ENCODE data around the gene JMJD6. TPM values are rescaled to one million over a fixed set of nuclear protein-coding genes. Genes with fewer than 3 reads are reported as not detected.

JMJD6 gene
- total and polyA plus RNA-seq, 9 of the 15 experiments (the other 6 are each of a cell fraction or from before 2014, with no cell fraction given), result 2.5 to 52.3 (median 36.3) TPM

DNA sequence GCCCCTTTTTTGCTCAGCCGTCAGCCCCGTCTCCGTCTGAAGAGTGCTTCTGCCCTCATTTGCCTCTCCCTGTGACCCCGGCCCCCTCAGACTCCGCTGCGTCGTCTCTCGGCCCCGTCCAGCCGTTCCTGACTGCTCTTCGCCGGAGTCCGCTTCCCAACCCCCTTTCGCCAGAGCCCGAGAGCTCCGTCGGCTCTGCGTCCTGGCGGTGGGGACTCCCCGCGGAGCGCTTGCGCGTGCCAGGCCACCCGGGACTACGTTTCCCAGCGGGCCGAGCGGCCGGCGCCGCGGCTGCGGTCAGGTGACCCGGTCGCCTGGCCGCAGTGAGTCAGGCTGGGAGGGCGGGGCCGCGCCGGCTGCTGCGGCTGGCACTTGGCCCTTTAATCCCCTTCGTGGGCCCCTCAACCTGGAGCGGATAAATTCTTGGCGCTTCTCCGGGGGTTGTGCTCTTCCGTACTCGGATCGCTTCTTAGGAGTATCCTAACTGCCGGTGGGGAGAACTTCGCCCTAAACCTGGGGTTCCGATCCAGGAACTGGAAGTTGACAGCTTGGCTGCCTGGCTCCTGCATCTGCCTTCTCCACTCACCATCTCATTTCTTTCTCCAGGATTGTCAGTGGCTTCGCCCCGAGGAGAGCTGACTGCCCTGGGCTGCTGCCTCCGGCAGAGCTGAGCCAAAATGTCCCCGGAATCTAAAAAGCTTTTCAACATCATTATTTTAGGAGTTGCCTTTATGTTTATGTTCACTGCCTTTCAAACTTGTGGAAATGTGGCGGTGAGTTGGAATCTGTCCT is 11.5 kb upstream of the JMJD6 start, which contains the start of gene MFSD11 (continued):
- TF ChIP-seq, protein P1, sequence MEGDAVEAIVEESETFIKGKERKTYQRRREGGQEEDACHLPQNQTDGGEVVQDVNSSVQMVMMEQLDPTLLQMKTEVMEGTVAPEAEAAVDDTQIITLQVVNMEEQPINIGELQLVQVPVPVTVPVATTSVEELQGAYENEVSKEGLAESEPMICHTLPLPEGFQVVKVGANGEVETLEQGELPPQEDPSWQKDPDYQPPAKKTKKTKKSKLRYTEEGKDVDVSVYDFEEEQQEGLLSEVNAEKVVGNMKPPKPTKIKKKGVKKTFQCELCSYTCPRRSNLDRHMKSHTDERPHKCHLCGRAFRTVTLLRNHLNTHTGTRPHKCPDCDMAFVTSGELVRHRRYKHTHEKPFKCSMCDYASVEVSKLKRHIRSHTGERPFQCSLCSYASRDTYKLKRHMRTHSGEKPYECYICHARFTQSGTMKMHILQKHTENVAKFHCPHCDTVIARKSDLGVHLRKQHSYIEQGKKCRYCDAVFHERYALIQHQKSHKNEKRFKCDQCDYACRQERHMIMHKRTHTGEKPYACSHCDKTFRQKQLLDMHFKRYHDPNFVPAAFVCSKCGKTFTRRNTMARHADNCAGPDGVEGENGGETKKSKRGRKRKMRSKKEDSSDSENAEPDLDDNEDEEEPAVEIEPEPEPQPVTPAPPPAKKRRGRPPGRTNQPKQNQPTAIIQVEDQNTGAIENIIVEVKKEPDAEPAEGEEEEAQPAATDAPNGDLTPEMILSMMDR (IDR thresholded peaks at IDR 0.05 in 2 of 3, conservative IDR thresholded peaks at IDR 0.05 in 1 of 3; ENCODE audit: insufficient read depth in 2 of 3, low read depth in 1 of 3, low read length in 3 of 3), result peak in 1 of 3 experiments; percentile 5; a peak in 1 of 6 replicates
- TF ChIP-seq, protein P2, sequence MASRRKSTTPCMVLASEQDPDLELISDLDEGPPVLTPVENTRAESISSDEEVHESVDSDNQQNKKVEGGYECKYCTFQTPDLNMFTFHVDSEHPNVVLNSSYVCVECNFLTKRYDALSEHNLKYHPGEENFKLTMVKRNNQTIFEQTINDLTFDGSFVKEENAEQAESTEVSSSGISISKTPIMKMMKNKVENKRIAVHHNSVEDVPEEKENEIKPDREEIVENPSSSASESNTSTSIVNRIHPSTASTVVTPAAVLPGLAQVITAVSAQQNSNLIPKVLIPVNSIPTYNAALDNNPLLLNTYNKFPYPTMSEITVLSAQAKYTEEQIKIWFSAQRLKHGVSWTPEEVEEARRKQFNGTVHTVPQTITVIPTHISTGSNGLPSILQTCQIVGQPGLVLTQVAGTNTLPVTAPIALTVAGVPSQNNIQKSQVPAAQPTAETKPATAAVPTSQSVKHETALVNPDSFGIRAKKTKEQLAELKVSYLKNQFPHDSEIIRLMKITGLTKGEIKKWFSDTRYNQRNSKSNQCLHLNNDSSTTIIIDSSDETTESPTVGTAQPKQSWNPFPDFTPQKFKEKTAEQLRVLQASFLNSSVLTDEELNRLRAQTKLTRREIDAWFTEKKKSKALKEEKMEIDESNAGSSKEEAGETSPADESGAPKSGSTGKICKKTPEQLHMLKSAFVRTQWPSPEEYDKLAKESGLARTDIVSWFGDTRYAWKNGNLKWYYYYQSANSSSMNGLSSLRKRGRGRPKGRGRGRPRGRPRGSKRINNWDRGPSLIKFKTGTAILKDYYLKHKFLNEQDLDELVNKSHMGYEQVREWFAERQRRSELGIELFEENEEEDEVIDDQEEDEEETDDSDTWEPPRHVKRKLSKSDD (conservative IDR thresholded peaks at IDR 0.05; ENCODE audit: low read length), result no peak
- no peak for TF ChIP-seq NR2F6 (CRISPR knock-in tag; IDR thresholded peaks at IDR 0.05)
- peak; percentile 85; the same call in 1 of the 2 replicates for TF ChIP-seq ERF (CRISPR knock-in tag; IDR thresholded peaks at IDR 0.05)
- TF ChIP-seq BRD9 (IDR thresholded peaks at IDR 0.05; ENCODE audit: low read depth, partially characterized antibody), result peak; percentile 46
- TF ChIP-seq, protein P3, sequence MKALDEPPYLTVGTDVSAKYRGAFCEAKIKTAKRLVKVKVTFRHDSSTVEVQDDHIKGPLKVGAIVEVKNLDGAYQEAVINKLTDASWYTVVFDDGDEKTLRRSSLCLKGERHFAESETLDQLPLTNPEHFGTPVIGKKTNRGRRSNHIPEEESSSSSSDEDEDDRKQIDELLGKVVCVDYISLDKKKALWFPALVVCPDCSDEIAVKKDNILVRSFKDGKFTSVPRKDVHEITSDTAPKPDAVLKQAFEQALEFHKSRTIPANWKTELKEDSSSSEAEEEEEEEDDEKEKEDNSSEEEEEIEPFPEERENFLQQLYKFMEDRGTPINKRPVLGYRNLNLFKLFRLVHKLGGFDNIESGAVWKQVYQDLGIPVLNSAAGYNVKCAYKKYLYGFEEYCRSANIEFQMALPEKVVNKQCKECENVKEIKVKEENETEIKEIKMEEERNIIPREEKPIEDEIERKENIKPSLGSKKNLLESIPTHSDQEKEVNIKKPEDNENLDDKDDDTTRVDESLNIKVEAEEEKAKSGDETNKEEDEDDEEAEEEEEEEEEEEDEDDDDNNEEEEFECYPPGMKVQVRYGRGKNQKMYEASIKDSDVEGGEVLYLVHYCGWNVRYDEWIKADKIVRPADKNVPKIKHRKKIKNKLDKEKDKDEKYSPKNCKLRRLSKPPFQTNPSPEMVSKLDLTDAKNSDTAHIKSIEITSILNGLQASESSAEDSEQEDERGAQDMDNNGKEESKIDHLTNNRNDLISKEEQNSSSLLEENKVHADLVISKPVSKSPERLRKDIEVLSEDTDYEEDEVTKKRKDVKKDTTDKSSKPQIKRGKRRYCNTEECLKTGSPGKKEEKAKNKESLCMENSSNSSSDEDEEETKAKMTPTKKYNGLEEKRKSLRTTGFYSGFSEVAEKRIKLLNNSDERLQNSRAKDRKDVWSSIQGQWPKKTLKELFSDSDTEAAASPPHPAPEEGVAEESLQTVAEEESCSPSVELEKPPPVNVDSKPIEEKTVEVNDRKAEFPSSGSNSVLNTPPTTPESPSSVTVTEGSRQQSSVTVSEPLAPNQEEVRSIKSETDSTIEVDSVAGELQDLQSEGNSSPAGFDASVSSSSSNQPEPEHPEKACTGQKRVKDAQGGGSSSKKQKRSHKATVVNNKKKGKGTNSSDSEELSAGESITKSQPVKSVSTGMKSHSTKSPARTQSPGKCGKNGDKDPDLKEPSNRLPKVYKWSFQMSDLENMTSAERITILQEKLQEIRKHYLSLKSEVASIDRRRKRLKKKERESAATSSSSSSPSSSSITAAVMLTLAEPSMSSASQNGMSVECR (CRISPR knock-in tag; IDR thresholded peaks at IDR 0.05), result peak; percentile 84
- peak; percentile 74 for TF ChIP-seq EP400 (IDR thresholded peaks at IDR 0.05)
- TF ChIP-seq ZNF212 (CRISPR knock-in tag; IDR thresholded peaks at IDR 0.05), result no peak
- TF ChIP-seq PHTF2 (CRISPR knock-in tag; IDR thresholded peaks at IDR 0.05), result no peak
- TF ChIP-seq KLF13 (tag; IDR thresholded peaks at IDR 0.05; ENCODE audit: borderline replicate concordance, low read depth), result peak; percentile 55; the same call in 1 of the 2 replicates
- TF ChIP-seq KLF1 (tag; IDR thresholded peaks at IDR 0.05), result peak; percentile 64; the same call in 1 of the 2 replicates
- TF ChIP-seq ZSCAN32 (CRISPR knock-in tag; IDR thresholded peaks at IDR 0.05), result no peak
- TF ChIP-seq POLR2AphosphoS2 (IDR thresholded peaks at IDR 0.05; ENCODE audit: low read length), result no peak
- TF ChIP-seq RAD51 (IDR thresholded peaks at IDR 0.05; ENCODE audit: borderline replicate concordance, low read depth), result peak; percentile 83
- TF ChIP-seq PTRF (tag; IDR thresholded peaks at IDR 0.05), result no peak
- peak; percentile 95 for TF ChIP-seq BHLHE40 (IDR thresholded peaks at IDR 0.05; ENCODE audit: low read length)
- peak in 1 of 2 experiments; percentile 82; a peak in 2 of 4 replicates for TF ChIP-seq HDAC1 (IDR thresholded peaks at IDR 0.05)
